IMR-90 (cell line): Measurements from ENCODE around the gene IFTAP. TPM values are rescaled to one million over a fixed set of nuclear protein-coding genes. Genes with fewer than 3 reads are reported as not detected.

Source experiments
- ATAC-seq: fragments of 200-7000 bp; cut with Tn5 transposase; 2 replicates; pipeline ENCODE4 v1.9.1; 2020; ENCODE audit warnings: low read depth, mild to moderate bottlenecking, moderate library complexity
- BruUV-seq: library from RNA; stranded (reverse); fragments of 400-500 nt; replicated peaks from 2 replicates; lab custom pipeline; 2021; lab: Mats Ljungman, UMichigan
- CTCF ChIA-PET: fragments of 300-600 bp; formaldehyde crosslinking; extraction: SDS; loops from one replicate; lab custom pipeline; 2021; ENCODE audit warnings: antibody characterized with exemption; lab: Yijun Ruan, JAX
- POLR2A ChIA-PET: fragments of 300-600 bp; sonication (Branson Sonifier 250); formaldehyde crosslinking; loops from one replicate; lab custom pipeline; 2022; ENCODE audit warnings: antibody characterized with exemption; ENCODE audit not compliant: unreplicated experiment; lab: Charles Lee
- DNase-seq: peaks from one replicate; pipeline ENCODE4 v3.0.0; 2013
- H2AFZ ChIP-seq: replicated peaks from 2 replicates; pipeline ENCODE3; 2013; ENCODE audit warnings: low read length, mild to moderate bottlenecking; ENCODE audit not compliant: poor library complexity
- H2AK5ac ChIP-seq: 2 replicates; pipeline ENCODE4 v1.6.1; 2013; ENCODE audit warnings: low read depth, low read length, inconsistent platforms
- H2AK9ac ChIP-seq: replicated peaks from 2 replicates; pipeline ENCODE3; 2013; ENCODE audit warnings: mild to moderate bottlenecking, low read depth, low read length, moderate library complexity; ENCODE audit not compliant: poor library complexity
- H2BK120ac ChIP-seq: 2 replicates; pipeline ENCODE4 v1.6.1; 2013; ENCODE audit warnings: low read depth, low read length, inconsistent platforms
- H2BK15ac ChIP-seq: 3 replicates; pipeline ENCODE4 v1.6.1; 2013; ENCODE audit warnings: low read depth, low read length, inconsistent platforms
- H2BK20ac ChIP-seq: 2 replicates; pipeline ENCODE4 v1.6.1; 2013; ENCODE audit warnings: low read depth, mild to moderate bottlenecking, inconsistent platforms, low read length, moderate library complexity
- H2BK5ac ChIP-seq: 2 replicates; pipeline ENCODE4 v1.6.1; 2013; ENCODE audit warnings: mild to moderate bottlenecking, low read depth, low read length, inconsistent platforms; ENCODE audit not compliant: poor library complexity, severe bottlenecking
- H3K14ac ChIP-seq: replicated peaks from 2 replicates; pipeline ENCODE4 v1.6.1; 2013; ENCODE audit warnings: low read depth, low read length, inconsistent platforms
- H3K18ac ChIP-seq: 2 replicates; pipeline ENCODE4 v1.6.1; 2013; ENCODE audit warnings: low read depth, low read length, control low read depth
- H3K23ac ChIP-seq: 2 replicates; pipeline ENCODE4 v1.6.1; 2013; ENCODE audit warnings: low read depth, low read length, inconsistent platforms
- H3K27ac ChIP-seq: 2 replicates; pipeline ENCODE4 v1.5.1; 2013; ENCODE audit warnings: mild to moderate bottlenecking, control low read depth, low read length; ENCODE audit not compliant: insufficient read depth
- H3K27me3 ChIP-seq: 2 replicates; pipeline ENCODE4 v1.6.1; 2013; ENCODE audit warnings: low read length; ENCODE audit not compliant: control insufficient read depth, insufficient read depth
- H3K36me3 ChIP-seq: 2 replicates; pipeline ENCODE4 v1.6.1; 2013; ENCODE audit warnings: low read length, mixed read lengths; ENCODE audit not compliant: control insufficient read depth, insufficient read depth
- H3K4ac ChIP-seq: 2 replicates; pipeline ENCODE4 v1.6.1; 2013; ENCODE audit warnings: low read depth, low read length, inconsistent platforms
- H3K4me1 ChIP-seq: 2 replicates; pipeline ENCODE4 v1.6.1; 2013; ENCODE audit warnings: low read length, mixed read lengths; ENCODE audit not compliant: control insufficient read depth, insufficient read depth
- H3K4me2 ChIP-seq: 2 replicates; pipeline ENCODE4 v1.6.1; 2013; ENCODE audit warnings: low read depth, mild to moderate bottlenecking, control low read depth, low read length, moderate library complexity
- H3K4me3 ChIP-seq: 2 replicates; pipeline ENCODE4 v1.5.1; 2013; ENCODE audit warnings: low read depth, mild to moderate bottlenecking, control low read depth, low read length, moderate library complexity; ENCODE audit not compliant: insufficient read depth
- H3K56ac ChIP-seq: 2 replicates; pipeline ENCODE4 v1.6.1; 2013; ENCODE audit warnings: low read length, inconsistent platforms; ENCODE audit not compliant: insufficient read depth; ENCODE audit errors: extremely low read depth
- H3K79me1 ChIP-seq, 2 experiments: 2 replicates each; pipeline ENCODE4 v1.6.1; 2013; ENCODE audit warnings: low read length in 2 of 2, inconsistent platforms in 1 of 2, low read depth in 1 of 2
- H3K9ac ChIP-seq: 2 replicates; pipeline ENCODE4 v1.6.1; 2013; ENCODE audit warnings: low read depth, low read length, control low read depth
- H3K9me1 ChIP-seq: 2 replicates; pipeline ENCODE4 v1.6.1; 2013; ENCODE audit warnings: low read length, inconsistent platforms; ENCODE audit not compliant: insufficient read depth
- H3K9me3 ChIP-seq: 2 replicates; pipeline ENCODE4 v1.6.1; 2013; ENCODE audit warnings: low read length; ENCODE audit not compliant: control insufficient read depth, insufficient read depth
- H4K20me1 ChIP-seq: 2 replicates; pipeline ENCODE4 v1.6.1; 2013; ENCODE audit warnings: low read length, inconsistent platforms; ENCODE audit not compliant: insufficient read depth
- H4K5ac ChIP-seq: 2 replicates; pipeline ENCODE4 v1.6.1; 2013; ENCODE audit warnings: mild to moderate bottlenecking, low read depth, low read length, control low read depth
- H4K8ac ChIP-seq, 2 experiments: 2 replicates each; pipeline ENCODE4 v1.6.1; 2013; ENCODE audit warnings: low read depth in 2 of 2, low read length in 2 of 2, control low read depth in 1 of 2, inconsistent platforms in 1 of 2
- H4K91ac ChIP-seq: 2 replicates; pipeline ENCODE4 v1.6.1; 2013; ENCODE audit warnings: low read depth, low read length, inconsistent platforms; ENCODE audit not compliant: insufficient read depth
- BHLHE40 ChIP-seq: fragments of 150-350 bp; IDR thresholded peaks from 2 replicates; pipeline ENCODE4 v1.6.1; 2016; ENCODE audit warnings: mild to moderate bottlenecking, low read depth, low read length
- CEBPB ChIP-seq: IDR thresholded peaks from 2 replicates; pipeline ENCODE4 v1.6.1; 2012; ENCODE audit warnings: low read depth, low read length, improper control_type of control experiment
- CHD1 ChIP-seq: IDR thresholded peaks from 2 replicates; pipeline ENCODE4 v1.6.1; 2012; ENCODE audit warnings: low read depth, low read length, improper control_type of control experiment
- FOS ChIP-seq: fragments of 150-350 bp; IDR thresholded peaks from 2 replicates; pipeline ENCODE4 v1.6.1; 2016; ENCODE audit warnings: low read depth, low read length
- MAFK ChIP-seq: IDR thresholded peaks from 2 replicates; pipeline ENCODE4 v1.6.1; 2012; ENCODE audit warnings: low read depth, low read length, improper control_type of control experiment
- MAZ ChIP-seq: IDR thresholded peaks from 2 replicates; pipeline ENCODE4 v1.6.1; 2012; ENCODE audit warnings: low read depth, mild to moderate bottlenecking, low read length, improper control_type of control experiment, moderate library complexity, borderline replicate concordance
- MXI1 ChIP-seq: IDR thresholded peaks from 2 replicates; pipeline ENCODE4 v1.6.1; 2012; ENCODE audit warnings: low read depth, mild to moderate bottlenecking, low read length, moderate library complexity, borderline replicate concordance
- NFE2L2 ChIP-seq: fragments of 150-350 bp; IDR thresholded peaks from 2 replicates; pipeline ENCODE4 v1.6.1; 2016; ENCODE audit warnings: low read depth, mild to moderate bottlenecking, low read length
- POLR2A ChIP-seq: IDR thresholded peaks from 2 replicates; pipeline ENCODE4 v1.6.1; 2012; ENCODE audit warnings: mild to moderate bottlenecking, low read depth, low read length
- RAD21 ChIP-seq: IDR thresholded peaks from 2 replicates; pipeline ENCODE4 v1.6.1; 2012; ENCODE audit warnings: low read length, improper control_type of control experiment
- RCOR1 ChIP-seq: IDR thresholded peaks from 2 replicates; pipeline ENCODE4 v1.6.1; 2012; ENCODE audit warnings: mild to moderate bottlenecking, low read length, improper control_type of control experiment; ENCODE audit not compliant: insufficient replicate concordance
- RFX5 ChIP-seq: IDR thresholded peaks from 2 replicates; pipeline ENCODE4 v1.8.0; 2012; ENCODE audit warnings: low read depth, mild to moderate bottlenecking, low read length, moderate library complexity
- SMC3 ChIP-seq: fragments of 150-350 bp; IDR thresholded peaks from 2 replicates; pipeline ENCODE4 v1.6.1; 2016; ENCODE audit warnings: low read depth, mild to moderate bottlenecking, antibody characterized with exemption, low read length, moderate library complexity
- whole genome bisulfite sequencing, 2 experiments: methylation state at CpG; one replicate each; pipeline versions ENCODE4 v1.1.5 to v1.1.7; 2013; ENCODE audit warnings: missing lambda C conversion rate in 2 of 2; ENCODE audit not compliant: insufficient read length in 1 of 2; ENCODE audit errors: extremely low coverage in 2 of 2; 5-methylcytosine and 5-hydroxymethylcytosine counted together
- dilution Hi-C: fragments of 300-500 bp; cut with HindIII; formaldehyde crosslinking; loops from one replicate; pipeline ENCODE4 v1.14.3; 2018; ENCODE audit warnings: low sequenced_read_pairs; ENCODE audit not compliant: unreplicated experiment
- in situ Hi-C: fragments of 300-500 bp; cut with MboI; formaldehyde crosslinking; loops from 3 replicates; pipeline ENCODE4 v1.14.3; 2019; ENCODE audit warnings: low sequenced_read_pairs, inconsistent platforms, mixed read lengths
- intact Hi-C: fragments of 100-400 bp; cut with micrococcal nuclease; formaldehyde crosslinking; loops from 2 replicates; pipeline ENCODE4 v1.10.0; 2022
- polyA plus RNA-seq, 3 experiments: library from polyadenylated mRNA; depleted of rRNA; stranded (reverse); fragments of >200 nt; gene quantifications; 2 replicates each; pipeline ENCODE4 v1.2.3, GENCODE V29; 2012; ENCODE audit warnings: low replicate concordance in 1 of 3
- total RNA-seq: library from RNA; depleted of rRNA; stranded (reverse); fragments of >200 nt; gene quantifications from 2 replicates; pipeline ENCODE4 v1.2.3, GENCODE V29; 2012
- TF ChIP-seq, protein P1 (sequence below): fragments of 150-350 bp; IDR thresholded peaks from 2 replicates; pipeline ENCODE4 v1.6.1; 2017; ENCODE audit warnings: mild to moderate bottlenecking, antibody characterized with exemption, low read length, low read depth
- TF ChIP-seq, protein P2 (sequence below): fragments of 150-350 bp; IDR thresholded peaks from 2 replicates; pipeline ENCODE4 v1.6.1; 2016; ENCODE audit warnings: low read depth, mild to moderate bottlenecking, low read length, moderate library complexity, borderline replicate concordance
- TF ChIP-seq, protein P3 (sequence below): conservative IDR thresholded peaks from 2 replicates; pipeline ENCODE4 v1.5.1; 2012; ENCODE audit warnings: mild to moderate bottlenecking, low read depth, low read length, improper control_type of control experiment

Gene IFTAP
- total and polyA plus RNA-seq, 2 of the 4 experiments (the other 2 are of a cell fraction): 15.8 to 28.5 TPM

- H3K14ac ChIP-seq: no peak overlapping the region
- H3K36me3 ChIP-seq: no peaks in the 10 kb centered on the region
- H2AK9ac ChIP-seq: no peak overlapping the region
- ChIA-PET POLR2A (no interaction called here), CTCF (no interaction called here)
- no peaks in the 10 kb centered on the region for H3K9me1 ChIP-seq
- no peak overlapping the region for H3K56ac ChIP-seq
- dilution Hi-C loops (no loop called here), in situ Hi-C loops (no loop called here), intact Hi-C loops (no loop called here)
- no peaks in the 10 kb centered on the region for H3K4me1 ChIP-seq
- H3K27ac ChIP-seq: no peak overlapping the region
- no TSS peak for BruUV-seq
- H3K18ac ChIP-seq: no peak overlapping the region
- no peak overlapping the region for H4K8ac ChIP-seq
- no peak overlapping the region for H3K23ac ChIP-seq
- no peaks in the 10 kb centered on the region for H4K20me1 ChIP-seq
- H3K79me1 ChIP-seq: no peaks in the 10 kb centered on the region
- no peak overlapping the region for H3K4me3 ChIP-seq
- 56% methylated on average over 1 of the region's 7 CpGs; no CpG with 5 or more reads in 1 of the 2 experiments for WGBS, 2 experiments
- no peak overlapping the region for H3K4me2 ChIP-seq
- H3K4ac ChIP-seq: no peak overlapping the region
- DNase-seq (no peak), ATAC-seq (no peak)
- H2BK20ac ChIP-seq: no peak overlapping the region
- H2BK120ac ChIP-seq: no peak overlapping the region
- no peaks in the 10 kb centered on the region for H3K9me3 ChIP-seq
- H4K5ac ChIP-seq: no peak overlapping the region
- H2AK5ac ChIP-seq: no peak overlapping the region
- H3K9ac ChIP-seq: no peak overlapping the region
- H2BK5ac ChIP-seq: no peak overlapping the region
- TF ChIP-seq, protein P1, sequence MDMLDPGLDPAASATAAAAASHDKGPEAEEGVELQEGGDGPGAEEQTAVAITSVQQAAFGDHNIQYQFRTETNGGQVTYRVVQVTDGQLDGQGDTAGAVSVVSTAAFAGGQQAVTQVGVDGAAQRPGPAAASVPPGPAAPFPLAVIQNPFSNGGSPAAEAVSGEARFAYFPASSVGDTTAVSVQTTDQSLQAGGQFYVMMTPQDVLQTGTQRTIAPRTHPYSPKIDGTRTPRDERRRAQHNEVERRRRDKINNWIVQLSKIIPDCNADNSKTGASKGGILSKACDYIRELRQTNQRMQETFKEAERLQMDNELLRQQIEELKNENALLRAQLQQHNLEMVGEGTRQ: no peak
- TF ChIP-seq, protein P2, sequence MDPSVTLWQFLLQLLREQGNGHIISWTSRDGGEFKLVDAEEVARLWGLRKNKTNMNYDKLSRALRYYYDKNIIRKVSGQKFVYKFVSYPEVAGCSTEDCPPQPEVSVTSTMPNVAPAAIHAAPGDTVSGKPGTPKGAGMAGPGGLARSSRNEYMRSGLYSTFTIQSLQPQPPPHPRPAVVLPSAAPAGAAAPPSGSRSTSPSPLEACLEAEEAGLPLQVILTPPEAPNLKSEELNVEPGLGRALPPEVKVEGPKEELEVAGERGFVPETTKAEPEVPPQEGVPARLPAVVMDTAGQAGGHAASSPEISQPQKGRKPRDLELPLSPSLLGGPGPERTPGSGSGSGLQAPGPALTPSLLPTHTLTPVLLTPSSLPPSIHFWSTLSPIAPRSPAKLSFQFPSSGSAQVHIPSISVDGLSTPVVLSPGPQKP: no peak
- no peak for TF ChIP-seq FOS
- TF ChIP-seq, protein P3, sequence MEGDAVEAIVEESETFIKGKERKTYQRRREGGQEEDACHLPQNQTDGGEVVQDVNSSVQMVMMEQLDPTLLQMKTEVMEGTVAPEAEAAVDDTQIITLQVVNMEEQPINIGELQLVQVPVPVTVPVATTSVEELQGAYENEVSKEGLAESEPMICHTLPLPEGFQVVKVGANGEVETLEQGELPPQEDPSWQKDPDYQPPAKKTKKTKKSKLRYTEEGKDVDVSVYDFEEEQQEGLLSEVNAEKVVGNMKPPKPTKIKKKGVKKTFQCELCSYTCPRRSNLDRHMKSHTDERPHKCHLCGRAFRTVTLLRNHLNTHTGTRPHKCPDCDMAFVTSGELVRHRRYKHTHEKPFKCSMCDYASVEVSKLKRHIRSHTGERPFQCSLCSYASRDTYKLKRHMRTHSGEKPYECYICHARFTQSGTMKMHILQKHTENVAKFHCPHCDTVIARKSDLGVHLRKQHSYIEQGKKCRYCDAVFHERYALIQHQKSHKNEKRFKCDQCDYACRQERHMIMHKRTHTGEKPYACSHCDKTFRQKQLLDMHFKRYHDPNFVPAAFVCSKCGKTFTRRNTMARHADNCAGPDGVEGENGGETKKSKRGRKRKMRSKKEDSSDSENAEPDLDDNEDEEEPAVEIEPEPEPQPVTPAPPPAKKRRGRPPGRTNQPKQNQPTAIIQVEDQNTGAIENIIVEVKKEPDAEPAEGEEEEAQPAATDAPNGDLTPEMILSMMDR: no peak
- TF ChIP-seq NFE2L2: no peak
- no peak for TF ChIP-seq MXI1
- no peak for TF ChIP-seq MAFK
- no peak for TF ChIP-seq SMC3
- TF ChIP-seq RFX5: no peak
- TF ChIP-seq CHD1: no peak
- TF ChIP-seq MAZ: no peak
- no peak for TF ChIP-seq RCOR1
- TF ChIP-seq CEBPB: no peak
- TF ChIP-seq POLR2A: no peak
- no peak for TF ChIP-seq RAD21
- TF ChIP-seq BHLHE40: no peak
- H2BK15ac ChIP-seq: no peak overlapping the region
- H3K27me3 ChIP-seq: no peaks in the 10 kb centered on the region; the same call in none of the 2 replicates
- no peak overlapping the region for H2AFZ ChIP-seq
- no peak overlapping the region for H4K91ac ChIP-seq
Measured at GRCh38 chr11:36688571-36689291, 94.4 kb downstream of the IFTAP start.
